HG03575 (cell line): ENCODE results near the gene SLC30A10.
"Not testable (repeated sequence)": the region's sequence is repeated elsewhere in the genome, so short reads cannot be mapped to it uniquely, and the experiment has no call there.

Experiments
- ATAC-seq: cut with Tn5 transposase; IDR thresholded peaks from one replicate; pipeline ENCODE4 v1.9.1; 2021; ENCODE audit not compliant: unreplicated experiment, insufficient number of reproducible peaks, low FRiP score; ENCODE audit errors: extremely low read depth

SLC30A10 gene

DNA sequence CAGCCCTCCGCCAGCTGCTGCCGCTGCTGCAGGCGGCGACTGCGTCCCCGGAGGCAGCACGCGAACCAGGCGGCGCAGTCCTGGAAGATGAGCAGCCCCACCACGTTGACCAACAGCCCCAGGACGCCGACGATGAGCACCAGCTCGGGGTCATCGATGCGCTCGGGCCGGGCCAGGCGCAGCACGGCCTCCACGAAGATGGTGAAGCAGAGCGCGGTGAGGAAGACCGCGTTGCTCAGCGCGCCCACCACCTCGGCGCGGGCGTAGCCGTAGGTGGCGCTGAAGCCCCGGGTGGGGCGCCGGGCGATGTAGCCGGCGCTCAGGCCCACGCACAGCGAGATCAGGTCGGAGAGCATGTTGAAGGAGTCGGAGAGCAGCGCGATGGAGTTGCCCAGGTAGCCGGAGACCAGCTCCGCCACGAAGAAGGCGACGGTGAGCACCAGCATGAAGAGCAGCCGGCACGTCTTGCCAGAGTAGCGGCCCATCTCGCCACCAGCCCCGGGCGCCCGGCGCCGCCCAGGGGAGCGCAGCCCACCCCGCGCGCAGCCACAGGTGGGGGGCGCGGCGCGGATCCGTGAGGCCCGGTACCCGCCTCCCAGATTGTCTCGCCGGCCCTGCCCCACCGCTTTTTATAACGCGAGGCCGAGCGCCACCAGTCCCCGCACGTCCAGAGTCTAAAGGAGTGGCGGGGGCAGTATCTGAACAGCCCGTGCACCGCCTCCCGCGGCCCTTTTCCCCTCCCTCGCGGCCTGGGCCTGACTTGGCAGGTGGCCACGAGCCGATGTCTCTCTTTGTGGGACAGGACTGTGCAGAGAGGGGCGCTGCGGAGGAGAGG, at the start of gene SLC30A10:
Gene SLC30A10 (minus strand): TSS at position 602 of the 835 bp plus-strand sequence. CDS start 117 bp downstream, at position 485.
- no peak for ATAC-seq

DNA sequence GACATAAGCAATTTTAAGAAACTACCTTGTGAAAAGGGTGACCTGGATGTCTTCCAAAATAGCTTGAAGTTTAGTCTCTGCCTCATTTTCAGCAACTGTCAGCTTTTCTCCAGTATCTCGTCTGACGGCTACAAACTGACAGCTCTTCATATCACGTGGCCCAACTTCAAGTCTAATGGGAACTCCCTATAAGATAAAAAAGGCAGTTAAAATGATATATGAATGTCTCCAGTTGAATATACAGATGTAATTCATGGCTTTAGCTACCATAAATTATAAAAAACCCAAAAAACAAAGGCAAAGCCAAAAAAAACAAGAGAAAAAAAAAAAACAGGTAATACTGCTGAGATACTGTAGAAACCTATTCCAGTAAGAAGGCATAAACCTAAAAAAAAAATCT, 44.9 kb upstream of the SLC30A10 start:
- no peak for ATAC-seq

DNA sequence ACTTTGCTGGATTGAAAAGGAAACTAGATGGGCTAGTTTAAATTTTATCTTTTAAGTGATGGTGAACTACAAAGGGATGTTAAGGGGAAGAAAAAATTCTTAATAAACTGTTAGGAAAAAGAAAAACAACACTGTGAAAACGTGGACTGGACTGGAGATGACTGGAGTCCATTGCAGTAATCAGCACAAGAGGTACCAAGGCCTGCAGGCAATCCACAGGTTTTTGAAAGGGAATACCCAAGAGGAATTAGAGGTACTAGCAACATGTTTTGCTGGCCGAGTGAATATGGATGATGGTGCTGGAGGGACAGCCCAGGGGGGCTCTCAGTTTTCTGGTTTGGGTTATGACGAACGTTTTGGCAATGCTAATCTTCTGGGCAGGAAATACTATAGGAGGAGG, 39.0 kb upstream of the SLC30A10 start:
- ATAC-seq = no peak

DNA sequence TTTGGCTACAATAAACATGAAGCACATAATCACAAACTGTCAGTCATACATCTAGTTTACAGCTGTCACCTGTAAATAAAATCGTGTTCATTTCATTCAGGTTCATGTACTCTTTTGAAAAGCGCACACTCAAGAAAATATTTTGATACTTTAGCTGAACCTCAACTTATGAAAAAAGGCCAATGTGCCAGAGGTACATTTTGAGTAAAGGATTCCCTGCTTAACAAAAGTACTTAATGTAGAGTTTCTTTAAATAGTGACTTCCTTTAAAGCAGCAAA, 37.7 kb upstream of the SLC30A10 start:
- ATAC-seq = no peak

DNA sequence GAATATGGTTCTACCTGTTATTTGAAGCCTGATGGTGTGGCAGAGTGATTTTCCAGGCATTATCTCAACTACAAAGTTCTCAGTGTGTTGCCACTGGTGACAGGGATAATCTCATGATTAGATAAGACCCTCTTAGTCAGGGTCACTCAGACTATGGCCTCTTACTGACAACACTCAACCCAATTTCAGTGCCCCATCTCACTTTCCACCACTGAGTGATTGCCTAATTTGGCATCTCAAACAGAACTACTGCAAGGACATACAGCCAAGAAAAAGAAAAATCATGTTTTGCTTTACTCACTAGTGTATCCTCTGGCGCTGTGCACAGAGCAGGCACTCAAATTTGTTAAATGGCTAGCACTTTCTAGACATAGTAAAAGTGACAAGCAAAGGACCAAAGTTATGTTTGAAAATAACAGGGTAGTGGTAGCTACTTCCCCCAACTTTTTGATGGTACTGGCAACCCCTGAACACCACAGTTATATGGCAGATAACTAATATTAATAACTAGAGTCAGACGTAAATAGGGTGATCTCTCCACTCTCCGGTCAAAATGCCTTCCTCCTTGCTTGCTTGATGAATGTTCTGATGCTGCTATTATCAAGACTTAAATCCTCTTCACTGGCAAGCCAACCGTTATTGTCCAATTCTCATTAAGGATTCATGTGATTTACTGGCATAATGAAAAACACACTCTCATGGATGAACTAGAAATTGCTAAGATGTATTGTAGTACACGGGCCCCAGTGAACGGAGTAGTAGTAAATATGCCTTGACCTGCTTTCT, 37.1 kb upstream of the SLC30A10 start:
- no peak for ATAC-seq

DNA sequence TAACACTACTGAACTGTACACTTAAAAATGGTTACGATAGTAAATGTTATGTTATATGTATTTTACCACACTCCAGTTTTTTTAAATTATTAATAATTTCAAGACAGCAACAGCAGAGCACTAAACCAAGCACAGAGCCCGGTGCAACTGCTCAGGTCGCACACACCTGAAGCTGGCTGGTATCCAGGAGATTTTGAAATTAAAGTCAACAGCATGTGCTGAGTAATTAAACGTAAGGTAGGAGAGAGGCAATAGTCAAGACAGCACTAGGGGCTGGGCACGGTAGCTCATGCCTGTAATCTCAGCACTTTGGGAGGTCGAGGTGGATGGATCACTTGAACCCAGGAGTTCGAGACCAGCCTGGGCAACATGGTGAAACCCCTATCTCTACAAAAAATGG, 35.1 kb upstream of the SLC30A10 start:
- ATAC-seq = no peak

DNA sequence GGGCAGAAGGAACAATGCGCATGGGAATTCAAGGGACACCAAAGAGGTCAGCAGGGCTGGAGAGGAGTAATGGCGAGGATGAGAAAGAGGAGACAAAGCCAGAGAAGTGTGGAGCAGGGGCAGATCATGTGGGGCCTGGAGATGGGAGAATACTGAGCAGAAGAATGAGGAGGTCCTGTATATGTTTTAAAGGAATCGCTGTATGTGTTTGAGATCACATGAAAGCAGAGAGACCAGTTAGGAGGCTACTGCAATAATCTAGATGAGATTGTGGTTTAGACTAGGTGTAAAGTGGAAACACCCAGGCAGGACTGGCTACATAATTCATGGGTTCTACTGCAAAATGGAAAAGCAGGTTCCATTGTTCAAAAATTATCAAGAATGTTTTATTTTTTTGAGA, 33.3 kb upstream of the SLC30A10 start:
- ATAC-seq = no peak

DNA sequence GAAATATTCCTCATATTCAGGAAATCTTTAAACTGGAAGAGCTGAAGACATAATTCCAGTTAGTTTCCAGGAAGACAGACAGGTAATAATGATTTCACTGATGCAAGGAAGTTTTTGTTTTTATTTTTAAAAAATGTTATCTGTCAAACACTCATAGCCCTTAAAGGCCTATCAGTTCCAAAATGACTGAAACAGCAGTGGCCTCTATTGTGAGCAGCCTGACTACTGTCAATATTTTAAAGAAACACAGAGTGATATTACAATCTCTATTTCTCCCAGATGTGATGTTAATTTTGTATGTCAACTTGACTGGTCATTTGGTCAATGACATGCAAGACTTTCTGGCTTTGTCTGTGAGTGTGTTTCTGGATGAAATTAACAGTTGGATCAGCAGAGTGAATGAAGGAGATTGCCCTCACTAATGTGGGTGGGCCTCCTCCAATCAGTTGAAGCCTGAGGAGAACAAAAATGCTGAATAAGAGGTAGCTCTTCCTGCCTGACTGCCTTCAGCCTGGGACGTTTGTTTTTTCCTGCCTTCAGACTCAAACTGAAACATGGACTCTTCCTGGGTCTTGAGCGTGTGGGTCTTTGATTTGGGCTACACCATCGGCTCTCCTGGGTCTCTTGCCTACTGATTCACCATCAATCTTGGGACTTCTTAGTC, 31.3 kb upstream of the SLC30A10 start:
- ATAC-seq = no peak

DNA sequence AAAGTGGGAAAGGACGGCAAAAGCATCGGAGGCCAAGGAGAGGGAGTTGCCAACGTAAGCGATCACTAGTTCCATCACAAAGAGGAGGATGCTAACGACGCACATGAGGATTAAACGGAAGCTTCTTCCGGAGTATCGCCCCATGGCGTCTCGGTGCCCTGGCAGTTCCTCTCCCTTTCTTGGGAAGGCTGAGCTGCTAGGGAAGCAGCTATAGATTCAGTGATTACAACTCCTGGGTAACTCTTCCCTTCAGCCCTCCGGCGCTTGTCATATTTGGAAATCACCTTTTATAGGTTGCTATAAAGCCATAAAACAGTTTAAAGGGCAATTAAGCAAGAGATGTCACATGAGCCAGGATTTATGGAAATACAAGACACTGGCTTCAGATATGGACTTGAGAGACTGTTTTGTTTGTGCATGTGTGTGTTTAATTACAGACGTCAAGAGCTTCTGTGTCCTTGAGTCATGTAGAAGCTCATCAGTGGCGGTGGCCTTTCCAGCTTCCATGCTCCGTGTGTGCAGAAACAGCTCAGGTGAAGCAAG, 30.6 kb upstream of the SLC30A10 start:
- no peak for ATAC-seq

DNA sequence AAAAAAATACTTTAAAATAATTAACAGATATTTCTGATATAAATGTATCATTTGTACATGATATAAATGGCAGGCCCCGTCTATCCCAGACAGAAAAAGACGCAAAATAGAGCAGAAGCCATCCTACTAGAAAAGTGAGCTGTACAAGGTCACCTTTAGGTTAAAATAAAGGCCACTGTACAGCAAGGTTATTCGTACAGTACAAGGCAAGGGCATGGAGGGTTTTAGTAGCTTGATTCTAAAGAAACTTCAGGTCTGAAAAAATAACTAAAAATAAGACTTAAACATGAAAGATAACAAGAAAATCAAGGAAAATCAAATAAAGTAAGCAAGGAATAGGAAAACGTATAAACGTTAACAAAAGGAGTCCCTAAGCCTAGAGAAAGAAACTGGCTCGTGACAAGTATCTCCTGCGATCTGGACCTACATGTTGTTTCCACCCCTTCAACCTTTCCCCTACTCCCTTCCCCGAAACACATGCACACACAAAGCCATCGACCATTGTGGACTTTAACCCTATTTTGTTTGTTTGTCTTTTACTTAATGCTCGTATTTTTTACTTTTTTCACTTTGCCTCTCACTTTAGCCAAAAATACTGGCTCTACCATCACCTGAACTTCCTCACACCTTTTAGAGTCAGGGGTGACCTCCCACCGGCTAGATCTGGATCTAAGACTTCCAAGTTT, 26.5 kb upstream of the SLC30A10 start:
- no peak for ATAC-seq

DNA sequence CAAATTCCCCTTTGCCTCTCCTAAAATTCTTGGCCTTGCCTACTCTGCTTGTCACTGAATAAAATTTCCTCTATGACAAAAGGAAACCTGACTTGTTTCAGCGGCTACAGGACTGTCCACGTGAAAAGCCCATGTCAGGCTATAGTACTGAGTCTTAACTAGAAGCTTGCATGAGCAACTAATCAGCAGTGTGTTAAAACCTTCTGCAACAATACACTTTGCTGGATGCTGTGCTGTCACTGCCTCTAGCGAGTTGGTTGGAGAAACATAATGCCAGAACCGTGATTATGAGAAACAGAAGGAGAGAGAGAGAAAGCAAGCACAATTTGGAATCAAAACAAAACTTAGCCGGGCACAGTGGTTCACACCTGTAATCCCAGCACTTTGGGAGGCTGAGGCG, 25.7 kb upstream of the SLC30A10 start:
- no peak for ATAC-seq

DNA sequence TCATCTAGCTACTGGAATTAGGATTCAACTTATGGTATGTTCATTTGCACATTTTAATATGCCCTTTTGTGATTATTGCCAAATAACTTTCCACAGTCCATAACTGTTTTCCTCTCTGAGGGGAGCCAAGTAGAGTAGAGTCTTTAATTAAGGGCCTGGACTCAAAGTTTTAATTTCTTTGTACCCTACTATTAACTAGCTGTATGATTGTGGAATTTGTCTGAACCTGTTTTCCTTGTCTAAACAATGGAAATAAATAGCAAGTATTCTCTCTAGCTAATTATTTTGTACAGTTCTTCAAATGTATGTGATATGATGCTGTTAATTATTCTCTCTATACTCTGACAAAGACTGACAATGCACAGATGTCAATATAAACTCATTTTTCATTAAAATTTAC, 24.0 kb upstream of the SLC30A10 start:
- no peak for ATAC-seq

DNA sequence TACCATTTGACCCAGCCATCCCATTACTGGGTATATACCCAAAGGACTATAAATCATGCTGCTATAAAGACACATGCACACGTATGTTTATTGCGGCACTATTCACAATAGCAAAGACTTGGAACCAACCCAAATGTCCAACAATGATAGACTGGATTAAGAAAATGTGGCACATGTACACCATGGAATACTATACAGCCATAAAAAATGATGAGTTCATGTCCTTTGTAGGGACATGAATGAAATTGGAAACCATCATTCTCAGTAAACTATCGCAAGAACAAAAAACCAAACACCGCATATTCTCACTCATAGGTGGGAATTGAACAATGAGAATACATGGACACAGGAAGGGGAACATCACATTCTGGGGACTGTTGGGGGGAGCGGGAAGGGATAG, 20.9 kb upstream of the SLC30A10 start:
- ATAC-seq = not testable (repeated sequence)

DNA sequence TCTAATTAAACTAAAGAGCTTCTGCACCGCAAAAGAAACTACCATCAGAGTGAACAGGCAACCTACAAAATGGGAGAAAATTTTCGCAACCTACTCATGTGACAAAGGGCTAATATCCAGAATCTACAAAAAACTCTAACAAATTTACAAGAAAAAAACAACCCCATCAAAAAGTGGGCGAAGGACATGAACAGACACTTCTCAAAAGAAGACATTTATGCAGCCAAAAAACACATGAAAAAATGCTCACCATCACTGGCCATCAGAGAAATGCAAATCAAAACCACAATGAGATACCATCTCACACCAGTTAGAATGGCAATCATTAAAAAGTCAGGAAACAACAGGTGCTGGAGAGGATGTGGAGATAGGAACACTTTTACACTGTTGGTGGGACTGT, 20.4 kb upstream of the SLC30A10 start:
- not testable (repeated sequence) for ATAC-seq

DNA sequence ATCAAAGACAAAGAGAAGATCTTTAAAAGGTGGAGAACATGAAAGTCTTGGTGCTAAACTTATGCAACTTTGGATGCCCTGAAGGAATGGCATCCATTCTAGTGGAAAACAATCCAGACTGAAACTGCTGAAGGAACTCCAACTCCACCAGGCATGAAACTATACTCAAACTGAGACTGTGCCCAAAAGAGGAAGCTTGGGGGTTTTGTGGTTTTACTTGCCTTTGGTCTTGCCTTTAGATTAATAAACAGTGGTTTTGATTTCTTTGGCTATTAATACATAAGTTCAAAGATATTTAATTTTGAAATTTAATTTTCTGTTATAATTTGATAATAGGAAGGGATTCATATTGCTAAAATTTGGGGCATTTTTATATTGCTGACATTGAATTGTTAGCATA, 17.4 kb upstream of the SLC30A10 start:
- ATAC-seq = no peak

DNA sequence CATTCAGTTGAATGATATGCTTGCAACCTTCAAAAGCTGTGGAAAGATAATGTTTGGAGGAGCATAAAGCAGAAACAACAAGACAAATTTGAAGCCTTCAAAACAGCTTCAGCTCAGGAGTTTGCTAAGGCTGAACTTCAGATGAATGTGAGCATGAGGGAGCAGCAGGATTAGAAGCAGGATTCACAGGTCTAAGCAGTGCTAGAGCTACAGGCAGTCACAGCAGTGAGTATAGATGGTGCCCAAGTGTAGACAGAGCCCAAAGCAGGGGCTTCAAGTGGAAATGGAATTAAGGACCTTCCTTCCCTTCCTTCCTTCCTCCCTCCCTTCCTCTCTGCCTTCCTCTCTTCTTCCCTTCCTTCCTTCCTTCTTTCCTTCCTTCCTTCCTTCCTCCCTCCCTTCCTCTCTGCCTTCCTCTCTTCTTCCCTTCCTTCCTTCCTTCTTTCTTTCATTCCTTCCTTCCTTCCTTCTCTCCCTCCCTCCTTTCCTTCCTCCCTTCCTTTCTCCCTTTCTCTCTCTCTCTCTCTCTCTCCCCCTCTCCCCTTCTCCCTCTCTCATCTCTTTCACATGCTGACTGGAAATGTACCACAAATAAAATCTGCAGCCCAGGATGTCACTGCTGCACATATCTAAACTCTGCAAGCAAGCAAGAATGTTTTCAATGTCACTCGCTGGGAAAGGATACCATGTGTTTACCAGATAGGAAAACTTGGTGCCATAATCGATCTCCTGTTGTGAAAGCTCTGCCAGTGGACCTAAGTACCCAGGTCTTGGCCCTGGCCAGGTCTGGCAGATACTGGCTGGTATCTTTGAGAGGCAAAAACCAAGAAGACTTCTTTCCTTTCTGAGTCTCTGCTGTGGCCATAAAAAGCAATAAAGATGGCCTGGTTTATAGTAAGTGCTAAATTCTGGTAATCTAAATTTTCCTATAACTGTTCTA, 13.1 kb upstream of the SLC30A10 start:
- ATAC-seq = no peak

DNA sequence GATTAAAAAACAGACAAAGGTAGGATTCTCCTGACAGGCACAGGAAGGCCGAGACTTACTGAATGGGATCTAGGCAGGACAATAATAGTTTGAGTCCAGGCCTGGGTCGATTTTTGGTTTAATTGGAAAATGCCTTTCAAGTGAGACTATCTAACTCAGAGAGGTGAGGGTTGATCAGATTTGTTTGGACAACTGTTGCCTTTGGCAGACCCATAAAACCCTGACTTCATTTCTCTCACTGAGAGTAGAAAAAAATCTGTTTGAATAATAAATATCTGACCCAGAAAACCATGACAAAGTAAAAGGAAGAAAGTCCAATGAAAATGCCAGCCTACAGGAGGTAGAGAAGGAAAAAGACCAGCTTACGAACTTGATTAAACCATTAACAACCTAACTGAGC, 12.3 kb upstream of the SLC30A10 start:
- no peak for ATAC-seq

DNA sequence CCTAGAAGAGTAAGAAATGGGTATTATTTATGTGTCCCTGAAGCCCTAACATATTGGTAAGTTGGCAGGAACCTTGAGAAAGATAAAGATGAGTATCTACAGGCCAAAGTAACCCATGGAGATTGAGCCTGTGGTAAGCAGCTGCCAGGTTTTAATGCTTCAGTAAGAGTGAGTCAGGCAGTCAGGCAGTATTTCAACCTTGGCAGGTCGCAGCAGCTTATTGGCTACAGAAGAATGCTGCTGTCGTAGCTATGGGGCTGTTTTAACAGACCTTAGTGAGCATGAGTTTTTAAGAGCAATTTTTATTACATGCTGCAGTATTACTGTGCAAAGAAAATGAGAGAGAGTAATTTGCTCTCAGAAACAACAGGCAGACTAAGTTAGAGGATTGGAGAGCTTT, 10.3 kb upstream of the SLC30A10 start:
- ATAC-seq = no peak
